ENCODE measurements around the gene NCAM1.
"Not testable (repeated sequence)": the region's sequence is repeated elsewhere in the genome, so short reads cannot be mapped to it uniquely, and the experiment has no call there.

Gene NCAM1

GRCh38 chr11:113022262-113022661, 61.0 kb downstream of the NCAM1 start:
- DNase-seq: no peak

- no peak for DNase-seq
Observed at GRCh38 chr11:113023228-113023627, 62.0 kb downstream of the NCAM1 start.

DNA sequence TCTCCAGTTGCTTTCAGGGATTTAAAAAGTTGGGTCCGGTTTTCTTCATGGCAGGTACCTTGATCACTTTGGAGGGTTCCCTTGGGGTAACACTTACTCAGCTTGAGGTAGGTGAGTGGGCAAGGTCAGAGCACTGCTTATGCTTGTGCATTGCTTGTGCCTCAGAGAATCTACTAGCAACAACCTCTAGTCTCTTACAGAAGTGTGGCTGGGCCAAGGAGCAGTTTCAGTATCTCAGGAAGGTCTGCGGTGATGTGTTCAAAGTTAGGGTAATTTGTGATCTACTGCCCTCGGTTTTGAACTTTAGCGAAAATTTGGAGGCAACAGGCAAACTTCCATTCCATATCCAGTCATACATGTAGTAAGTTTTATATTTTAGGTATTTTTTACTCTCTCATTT, 62.8 kb downstream of the NCAM1 start:
- no peak for DNase-seq

DNA sequence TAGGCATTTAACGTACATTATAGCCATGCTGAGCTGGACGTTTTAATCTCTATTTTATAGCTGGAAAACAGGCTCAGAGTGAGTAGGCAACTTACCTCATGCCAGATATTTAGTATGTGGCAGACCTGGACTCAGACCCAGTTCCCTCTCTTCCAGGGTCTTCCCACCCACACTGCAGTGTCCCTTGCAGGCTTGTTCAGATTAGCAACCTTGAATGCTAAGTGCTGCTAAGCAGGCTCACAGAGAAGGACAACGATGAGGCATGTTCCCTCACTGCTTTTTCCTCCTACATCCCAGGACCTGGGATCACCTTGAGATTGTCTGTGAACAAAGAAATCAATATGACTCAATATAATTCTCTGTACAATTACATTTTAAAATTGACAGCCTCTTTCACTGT, 65.6 kb downstream of the NCAM1 start:
- DNase-seq: no peak

DNA sequence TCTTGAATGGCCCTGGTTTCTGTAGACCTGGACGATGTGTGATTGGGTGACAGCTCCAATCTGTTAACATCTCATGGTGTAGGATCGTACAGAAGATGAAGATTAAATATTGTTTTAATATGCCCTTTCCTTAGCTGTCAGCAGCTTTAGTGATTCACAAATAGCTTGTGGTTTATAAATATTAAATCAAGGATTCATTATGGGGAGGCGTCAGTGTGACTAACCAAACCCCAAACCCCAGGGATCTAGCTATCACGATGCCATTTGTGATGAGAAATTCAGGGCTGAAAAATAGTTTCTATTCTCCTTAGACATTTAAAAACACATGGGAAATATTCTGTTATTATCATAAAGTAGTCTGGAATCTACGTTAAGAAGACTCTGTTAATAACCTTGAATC, 73.4 kb downstream of the NCAM1 start:
- DNase-seq: no peak

DNA sequence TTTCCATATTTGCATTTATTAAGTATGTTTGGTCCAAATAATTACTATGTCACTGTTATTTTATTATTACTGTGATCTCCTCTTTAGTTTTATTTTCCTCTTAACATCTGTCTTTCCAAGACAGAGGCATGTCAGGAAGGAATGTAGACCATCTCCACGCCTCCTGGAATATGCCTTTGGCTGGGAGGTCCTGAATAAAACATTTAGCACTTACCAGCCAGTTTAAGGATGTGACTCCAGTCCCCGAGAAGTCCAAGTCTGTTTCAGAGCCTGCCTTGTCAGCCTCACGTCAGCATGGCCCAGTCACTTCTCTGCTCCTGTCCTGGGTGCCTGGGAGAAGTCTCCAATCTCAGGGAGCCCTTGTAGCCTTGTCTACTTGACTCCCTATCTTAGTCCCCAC, 74.5 kb downstream of the NCAM1 start:
- no peak for DNase-seq

DNA sequence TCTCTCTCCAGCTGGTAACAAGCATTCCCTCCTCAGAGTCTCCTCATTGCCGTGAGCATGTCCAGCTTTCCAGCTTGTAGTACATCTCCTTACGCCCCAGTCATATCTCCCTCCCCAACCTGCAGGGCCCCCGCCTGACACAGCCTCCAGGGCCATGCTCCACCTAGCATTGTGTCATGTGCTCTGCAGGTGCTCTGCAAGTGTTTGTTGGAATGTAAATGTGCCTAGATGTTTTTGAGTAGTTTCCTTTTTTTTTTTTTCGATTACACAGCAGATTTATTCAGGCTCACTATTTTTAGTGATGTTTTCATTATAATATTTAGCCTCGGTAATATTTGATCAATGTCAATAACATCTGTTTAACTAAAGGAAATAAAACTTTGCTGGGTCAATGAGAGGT, 82.5 kb downstream of the NCAM1 start:
- DNase-seq: no peak

GRCh38 chr11:113045146-113045545, 83.9 kb downstream of the NCAM1 start:
- DNase-seq: no peak

GRCh38 chr11:113046866-113047265, 85.6 kb downstream of the NCAM1 start:
- DNase-seq: no peak

DNA sequence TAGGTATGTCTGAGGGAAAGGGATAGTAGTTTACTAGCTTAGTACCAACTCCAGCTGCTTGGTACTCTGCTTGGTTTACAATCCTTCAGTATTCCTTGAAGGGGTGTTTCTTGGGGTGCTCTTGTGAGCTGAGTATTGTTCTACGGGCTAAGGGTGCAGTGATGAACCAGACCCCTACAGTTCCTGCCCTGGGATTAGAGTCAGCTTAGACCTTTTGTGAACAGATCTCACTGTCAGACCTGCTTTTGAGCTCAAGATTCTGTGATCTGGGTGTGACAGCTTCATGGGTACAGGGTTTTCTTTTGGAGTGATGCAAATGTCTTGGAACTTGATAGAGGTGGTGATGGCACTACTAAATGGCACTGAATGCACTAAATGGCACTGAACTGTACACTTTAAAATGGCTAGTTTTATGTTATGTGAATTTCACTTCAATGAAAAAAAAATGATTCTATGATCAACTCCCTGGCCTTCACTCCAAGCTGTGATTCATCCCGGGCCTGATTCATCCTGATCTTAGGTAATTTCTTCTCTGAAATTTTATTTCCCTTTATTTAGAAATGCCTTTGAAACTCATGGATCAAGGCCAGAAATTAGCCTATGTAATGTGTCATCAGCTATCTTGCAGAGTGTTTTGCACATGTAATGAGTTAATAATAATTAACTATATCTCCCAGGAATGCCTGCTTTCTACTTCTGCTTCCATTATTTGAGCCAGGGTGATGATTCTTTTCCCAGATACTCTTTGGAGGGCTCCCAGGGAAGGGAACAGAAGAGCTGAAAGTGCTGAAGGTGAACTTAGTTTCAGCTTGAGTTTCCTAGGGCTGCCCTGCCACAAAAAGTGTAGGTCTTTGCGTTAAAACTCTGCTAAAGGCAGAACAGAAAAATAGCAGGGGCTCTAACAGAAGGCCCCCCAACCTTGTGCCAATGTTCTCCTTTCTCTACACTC, 87.9 kb downstream of the NCAM1 start:
- DNase-seq: no peak

DNA sequence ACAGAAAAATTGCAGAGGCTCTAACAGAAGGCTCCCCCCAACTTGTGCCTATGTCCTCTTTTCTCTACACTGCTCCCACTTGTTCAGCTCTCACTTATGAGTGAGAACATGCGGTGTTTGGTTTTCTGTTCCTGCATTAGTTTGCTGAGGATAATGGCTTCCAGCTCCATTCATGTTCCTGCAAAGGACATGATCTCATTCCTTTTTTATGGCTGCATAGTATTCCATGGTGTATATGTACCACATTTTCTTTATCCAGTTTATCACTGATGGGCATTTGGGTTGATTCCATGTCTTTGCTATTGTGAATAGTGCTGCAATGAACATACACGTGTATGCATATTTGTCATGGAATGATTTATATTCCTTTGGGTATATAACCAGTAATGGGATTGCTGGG, 91.8 kb downstream of the NCAM1 start:
- not testable (repeated sequence) for DNase-seq

DNA sequence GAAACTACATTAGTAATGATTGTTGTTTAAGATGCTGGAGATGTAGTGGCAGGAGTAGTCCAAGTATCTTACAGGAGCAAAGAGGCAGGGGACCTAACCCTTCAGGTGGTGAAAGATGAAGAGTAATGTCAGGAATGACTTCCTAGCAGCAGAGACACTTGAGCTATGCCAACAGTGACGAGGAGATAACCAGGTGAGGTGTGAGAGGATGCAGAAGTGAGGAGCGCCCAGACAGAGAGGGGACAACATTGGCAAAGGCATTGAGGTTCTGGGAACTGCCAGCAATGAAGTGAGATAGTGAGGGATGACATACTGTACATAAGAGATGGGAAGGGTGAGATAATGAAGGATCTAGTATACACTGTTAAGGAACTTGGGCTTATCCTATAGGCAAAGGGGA, 95.8 kb downstream of the NCAM1 start:
- DNase-seq: no peak

DNA sequence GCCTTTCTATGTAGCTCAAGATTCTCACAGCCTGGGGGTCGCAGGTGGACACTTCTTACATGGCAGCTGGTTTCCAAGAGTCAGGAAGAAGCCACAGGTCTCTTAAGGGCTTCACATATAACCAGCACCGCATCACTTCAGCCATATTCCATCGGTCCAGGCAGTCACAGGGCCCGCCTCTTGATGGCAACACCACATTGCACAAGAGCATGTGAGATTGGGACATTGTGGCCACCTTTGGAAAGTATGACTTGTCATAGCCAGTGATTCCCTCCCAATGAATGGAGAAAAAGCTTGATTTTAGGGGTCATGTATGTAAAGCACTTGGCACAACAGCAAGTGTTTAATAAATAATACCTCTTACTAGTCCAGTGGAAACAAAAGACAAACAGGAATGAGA, 98.3 kb downstream of the NCAM1 start:
- no peak for DNase-seq

- DNase-seq: no peak
Observed at GRCh38 chr11:113065330-113065729, 104.1 kb downstream of the NCAM1 start.

- no peak for DNase-seq
Observed at GRCh38 chr11:113072237-113072858, 111.1 kb downstream of the NCAM1 start.

DNA sequence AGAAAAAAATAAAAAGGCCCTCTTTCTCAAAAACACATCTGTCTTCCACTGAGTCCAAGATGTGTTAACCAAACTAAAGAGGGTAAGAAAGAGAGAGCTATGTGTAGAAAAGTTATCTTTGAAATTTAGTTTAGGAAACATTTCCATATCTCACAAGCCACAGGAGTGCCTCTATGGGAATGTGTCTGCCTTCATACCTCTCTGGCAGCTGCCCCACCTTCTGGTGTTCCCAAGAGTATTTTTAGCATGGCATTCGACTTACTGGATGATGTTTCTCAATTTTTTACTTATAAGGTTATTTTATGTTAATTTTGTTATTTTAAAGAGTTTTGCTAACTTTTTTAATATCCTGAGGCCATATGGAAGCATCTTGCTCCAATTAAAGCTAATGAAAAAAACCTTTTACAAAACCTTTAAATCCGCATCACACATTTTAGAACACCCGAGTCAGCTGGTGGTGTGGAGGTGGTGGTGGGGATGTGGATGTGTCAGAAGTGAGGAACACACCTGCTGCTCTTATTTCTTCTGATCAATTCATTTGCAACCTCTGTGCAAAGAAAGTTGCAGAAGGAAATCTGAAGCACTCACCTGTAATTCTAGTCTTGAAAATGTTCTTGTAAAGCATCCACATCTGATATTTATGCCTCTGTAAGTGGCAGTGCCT, 112.2 kb downstream of the NCAM1 start:
- DNase-seq: no peak

- DNase-seq: no peak
Observed at GRCh38 chr11:113075586-113076095, 114.4 kb downstream of the NCAM1 start.

GRCh38 chr11:113077379-113077778, 116.2 kb downstream of the NCAM1 start:
- no peak for DNase-seq

- DNase-seq: no peak
Observed at GRCh38 chr11:113082341-113082955, 121.2 kb downstream of the NCAM1 start.

GRCh38 chr11:113083571-113083970, 122.4 kb downstream of the NCAM1 start:
- no peak for DNase-seq

GRCh38 chr11:113084297-113084696, 123.1 kb downstream of the NCAM1 start:
- no peak for DNase-seq

DNA sequence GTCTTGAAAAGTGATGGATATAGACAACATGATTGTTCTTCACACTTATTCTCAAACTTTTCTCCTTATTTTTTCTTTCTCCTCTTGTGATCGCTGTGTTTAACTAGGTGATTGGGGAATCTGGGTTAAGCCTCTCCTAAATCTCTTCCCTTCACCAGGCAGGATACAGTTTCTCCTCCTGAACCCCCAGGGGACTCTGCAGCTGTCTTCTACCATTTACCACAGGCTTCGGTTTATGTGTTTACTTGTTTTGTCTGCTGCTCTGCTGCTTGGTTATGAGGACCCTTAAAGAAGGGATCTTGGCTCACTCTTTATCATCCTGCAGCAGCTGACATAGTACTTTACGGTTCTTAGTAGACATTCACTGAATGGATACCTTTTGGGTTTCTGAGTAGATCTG, 124.2 kb downstream of the NCAM1 start:
- DNase-seq: no peak

DNA sequence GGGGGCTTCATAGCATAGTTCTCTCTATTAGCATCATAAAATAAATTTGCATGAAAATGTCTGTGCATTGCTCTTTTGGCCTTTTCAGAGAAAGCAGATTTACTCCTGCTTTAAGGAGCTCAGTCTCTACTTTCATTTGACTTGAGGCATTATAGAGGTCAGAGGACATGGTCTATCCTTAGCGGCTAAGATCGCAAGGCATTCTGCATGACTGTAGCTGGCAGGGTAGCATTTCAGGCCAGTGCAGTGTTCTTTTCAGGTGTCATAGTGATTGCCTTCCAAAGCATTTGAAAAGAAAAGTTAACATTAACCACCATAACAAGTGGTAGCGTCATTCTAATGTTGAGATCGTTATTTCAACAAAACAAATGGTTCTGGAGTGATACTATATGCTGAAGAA, 126.5 kb downstream of the NCAM1 start:
- DNase-seq: no peak

All from SIG-M5 (cell line).